Heart left ventricle (tissue), 13 donors: Measurements from ENCODE around the gene SHC4.

Experiments
- POLR2A ChIP-seq, 2 donors: fragments of 450-650 bp; IDR thresholded peaks; one replicate each; pipeline ENCODE4 v1.6.1; 2017; ENCODE audit warnings: antibody characterized with exemption in 2 of 2, mild to moderate bottlenecking in 2 of 2, moderate library complexity in 2 of 2
- TF ChIP-seq, protein P1 (sequence below), 12 donors: fragments of 200-600 bp; sonication (generic) in 4 of 12; IDR thresholded peaks; one replicate each; pipeline versions ENCODE4 v1.5.0 to v1.8.0; 2018 to 2022; ENCODE audit warnings: antibody characterized with exemption in 12 of 12, mild to moderate bottlenecking in 5 of 12
- donor health status: ischemic (EF 13 %, LVEDD 7.1; RV severe dilation, severe dysfunction).
- donor health status: DM: no; HTN: yes; CAD: no.
- donor health status: DM: no; HTN: no; CAD: no.
- donor health status: ischemic (EF 25% LVEDD 6.9; RV normal size, moderate dysfunction).
- donor health status: ischemic (EF 25% LVEDD 5.7; RV mildly dilated, moderate dysfunction).
- donor health status: ischemic (EF 35%, LVEDD 5.7; RV mildly dilated, moderate dysfunction).
- donor health status: nonischemic (EF 11% LVEDD 7.7; RV severe dilation, severe dysfunction).
- donor health status: DM: yes; HTN: yes; CAD: no.
- donor health status: PGD.
- donor health status: ischemic (EF 29% LVEDD 5.4; RV normal size, mild dysfunction).
- donor health status: nonischemic (EF 23%, LVEDD 6.1; RV moderate dilation, normal function).

DNA sequence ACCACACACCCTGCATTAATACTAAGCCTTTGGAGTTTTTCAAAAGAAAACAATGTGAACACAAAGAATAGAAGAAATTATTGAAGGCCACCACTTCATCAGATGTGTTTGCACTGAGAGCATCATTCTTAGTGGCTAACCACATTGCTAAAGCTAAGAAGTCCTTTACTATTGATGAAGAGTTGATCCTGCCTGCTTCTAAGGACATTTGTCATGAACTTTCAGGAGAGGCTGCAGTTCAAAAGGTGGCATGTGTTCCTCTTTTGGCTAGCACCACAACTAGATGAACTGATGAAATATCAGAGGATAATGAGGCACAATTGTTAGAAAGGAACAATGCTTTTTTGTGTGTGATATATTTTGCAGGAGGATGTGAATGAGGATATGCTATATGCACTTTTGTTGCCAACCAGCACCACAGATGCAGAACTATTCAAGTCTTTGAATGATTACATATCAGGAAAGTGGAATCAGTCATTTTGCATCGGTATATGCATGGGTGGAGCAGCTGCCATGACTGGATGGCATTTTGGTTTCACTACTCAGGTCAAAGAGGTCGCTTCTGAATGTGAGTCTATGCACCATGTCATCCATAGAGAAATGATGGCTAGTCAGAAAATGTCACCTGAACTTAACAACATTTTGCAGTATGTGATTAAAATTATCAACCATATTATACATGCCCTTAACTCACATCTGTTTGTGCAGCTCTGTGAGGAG lies 88.3 kb downstream of the SHC4 start:
- TF ChIP-seq, protein P1, sequence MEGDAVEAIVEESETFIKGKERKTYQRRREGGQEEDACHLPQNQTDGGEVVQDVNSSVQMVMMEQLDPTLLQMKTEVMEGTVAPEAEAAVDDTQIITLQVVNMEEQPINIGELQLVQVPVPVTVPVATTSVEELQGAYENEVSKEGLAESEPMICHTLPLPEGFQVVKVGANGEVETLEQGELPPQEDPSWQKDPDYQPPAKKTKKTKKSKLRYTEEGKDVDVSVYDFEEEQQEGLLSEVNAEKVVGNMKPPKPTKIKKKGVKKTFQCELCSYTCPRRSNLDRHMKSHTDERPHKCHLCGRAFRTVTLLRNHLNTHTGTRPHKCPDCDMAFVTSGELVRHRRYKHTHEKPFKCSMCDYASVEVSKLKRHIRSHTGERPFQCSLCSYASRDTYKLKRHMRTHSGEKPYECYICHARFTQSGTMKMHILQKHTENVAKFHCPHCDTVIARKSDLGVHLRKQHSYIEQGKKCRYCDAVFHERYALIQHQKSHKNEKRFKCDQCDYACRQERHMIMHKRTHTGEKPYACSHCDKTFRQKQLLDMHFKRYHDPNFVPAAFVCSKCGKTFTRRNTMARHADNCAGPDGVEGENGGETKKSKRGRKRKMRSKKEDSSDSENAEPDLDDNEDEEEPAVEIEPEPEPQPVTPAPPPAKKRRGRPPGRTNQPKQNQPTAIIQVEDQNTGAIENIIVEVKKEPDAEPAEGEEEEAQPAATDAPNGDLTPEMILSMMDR (IDR thresholded peaks at IDR 0.05): no peak
- no peak for TF ChIP-seq POLR2A (IDR thresholded peaks at IDR 0.05)
